Measurements from ENCODE around the gene SPR.

GRCh38 chr2:72886505-72887031 is 640 bp upstream of the SPR start:
- TF ChIP-seq CTCF (conservative IDR thresholded peaks at IDR 0.05; ENCODE audit: low read length) (no peak), EZH2phosphoT487 (IDR thresholded peaks at IDR 0.05; ENCODE audit: borderline replicate concordance) (no peak)

Measured in Loucy (cell line).